ENCODE measurements around the gene HMGN4. TPM values are rescaled to one million over a fixed set of nuclear protein-coding genes. Genes with fewer than 3 reads are reported as not detected.

Gene HMGN4
- total RNA-seq, 1 experiment from 2014 or later = 73.8 TPM

DNA sequence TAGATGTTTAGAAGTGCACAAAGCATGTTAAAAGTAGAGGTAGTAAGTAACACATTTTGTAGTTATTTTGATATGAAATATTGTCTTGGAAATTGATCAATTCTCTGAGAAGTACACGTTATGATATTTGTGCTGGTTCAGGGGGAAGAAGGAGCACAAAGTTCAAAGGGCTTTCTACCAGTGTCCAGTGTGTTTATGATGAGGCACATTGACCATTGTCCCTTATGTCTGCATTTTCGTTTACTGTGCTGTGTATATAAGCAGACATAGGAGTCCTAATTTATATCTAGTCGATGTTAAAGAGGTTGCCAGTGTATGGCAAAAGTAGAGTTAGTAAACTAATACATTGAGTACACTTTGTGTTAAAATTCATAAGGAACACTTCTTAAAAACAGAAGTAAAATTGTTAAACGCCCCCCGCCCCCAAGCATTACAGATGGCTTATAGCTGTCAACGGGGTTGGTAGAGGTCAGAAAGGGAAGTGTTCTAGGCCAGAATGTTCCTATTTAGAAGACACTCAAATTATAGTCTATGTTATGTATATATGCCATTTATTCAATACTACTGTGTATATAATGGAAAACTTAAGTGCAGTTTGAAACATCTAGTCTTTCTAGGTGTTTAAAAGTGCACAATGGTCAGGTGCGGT, 13.3 kb upstream of the HMGN4 start:
- Histone ChIP-seq H3K4me1 (ENCODE audit: control insufficient read depth in 1 of 2, insufficient read depth in 2 of 2, low read length in 2 of 2) (peaks cover 8 to 13% of the 10 kb centered on the region in 2 experiments; a peak in 3 of 4 replicates), H3K4me2 (ENCODE audit: low read length) (no peak overlapping the region), H2AFZ (ENCODE audit: low read depth, low read length, poor library complexity, severe bottlenecking) (no peak overlapping the region), H3K9me2 (ENCODE audit: insufficient read depth) (no peaks in the 10 kb centered on the region), H3K36me3 (ENCODE audit: control insufficient read depth in 1 of 2, insufficient read depth in 2 of 2, low read length in 2 of 2) (no peaks in the 10 kb centered on the region), H3K27me3 (ENCODE audit: insufficient read depth, low read length) (no peaks in the 10 kb centered on the region), H3K79me2 (ENCODE audit: insufficient read depth, low read length) (no peaks in the 10 kb centered on the region), H3K4me3 (replicated peaks in 1 of 2; ENCODE audit: low read depth in 1 of 2, low read length in 2 of 2) (no peak overlapping the region), H3K27ac (ENCODE audit: low read depth, low read length) (no peak overlapping the region), H4K20me1 (ENCODE audit: insufficient read depth) (no peaks in the 10 kb centered on the region), H3K9me3 (ENCODE audit: control insufficient read depth in 1 of 2, insufficient read depth in 1 of 2, low read depth in 1 of 2, low read length in 2 of 2) (no peaks in the 10 kb centered on the region), H3K9ac (ENCODE audit: low read length) (no peak overlapping the region)
- ATAC-seq (no peak), DNase-seq (ENCODE audit: low read depth, low spot score) (no peak)
- intact Hi-C loops (cut with micrococcal nuclease) = no loop called here
- ChIA-PET CTCF (no interaction called here), RAD21 (ENCODE audit: low non-redundant PET in 1 of 2, low total read pairs in 2 of 2, uncharacterized antibody in 2 of 2, unreplicated experiment in 2 of 2) (no interaction called here), POLR2A (no interaction called here)
- BruUV-seq (replicated peaks) = no TSS peak
- TF ChIP-seq ELF1 (IDR thresholded peaks at IDR 0.05; ENCODE audit: borderline replicate concordance, low read depth) = no peak
- no peak for TF ChIP-seq RAD21 (IDR thresholded peaks at IDR 0.05; ENCODE audit: low read depth)
- TF ChIP-seq CEBPB (IDR thresholded peaks at IDR 0.05; ENCODE audit: low read depth) = no peak
- TF ChIP-seq JUND (IDR thresholded peaks at IDR 0.05) = no peak
- TF ChIP-seq FOSL1 (IDR thresholded peaks at IDR 0.05; ENCODE audit: low read depth) = no peak
- TF ChIP-seq ATF3 (IDR thresholded peaks at IDR 0.05) = no peak
- no peak for TF ChIP-seq ZFX (IDR thresholded peaks at IDR 0.05)
- TF ChIP-seq, protein P1, sequence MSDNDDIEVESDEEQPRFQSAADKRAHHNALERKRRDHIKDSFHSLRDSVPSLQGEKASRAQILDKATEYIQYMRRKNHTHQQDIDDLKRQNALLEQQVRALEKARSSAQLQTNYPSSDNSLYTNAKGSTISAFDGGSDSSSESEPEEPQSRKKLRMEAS (IDR thresholded peaks at IDR 0.05) = no peak
- no peak for TF ChIP-seq POLR2A (IDR thresholded peaks at IDR 0.05; ENCODE audit: borderline replicate concordance, extremely low read depth, insufficient read depth, insufficient read length)
- TF ChIP-seq SRF (IDR thresholded peaks at IDR 0.05; ENCODE audit: low read depth) = no peak
- TF ChIP-seq ZNF274 (IDR thresholded peaks at IDR 0.05; ENCODE audit: low read depth, low read length) = no peak
- TF ChIP-seq, protein P2, sequence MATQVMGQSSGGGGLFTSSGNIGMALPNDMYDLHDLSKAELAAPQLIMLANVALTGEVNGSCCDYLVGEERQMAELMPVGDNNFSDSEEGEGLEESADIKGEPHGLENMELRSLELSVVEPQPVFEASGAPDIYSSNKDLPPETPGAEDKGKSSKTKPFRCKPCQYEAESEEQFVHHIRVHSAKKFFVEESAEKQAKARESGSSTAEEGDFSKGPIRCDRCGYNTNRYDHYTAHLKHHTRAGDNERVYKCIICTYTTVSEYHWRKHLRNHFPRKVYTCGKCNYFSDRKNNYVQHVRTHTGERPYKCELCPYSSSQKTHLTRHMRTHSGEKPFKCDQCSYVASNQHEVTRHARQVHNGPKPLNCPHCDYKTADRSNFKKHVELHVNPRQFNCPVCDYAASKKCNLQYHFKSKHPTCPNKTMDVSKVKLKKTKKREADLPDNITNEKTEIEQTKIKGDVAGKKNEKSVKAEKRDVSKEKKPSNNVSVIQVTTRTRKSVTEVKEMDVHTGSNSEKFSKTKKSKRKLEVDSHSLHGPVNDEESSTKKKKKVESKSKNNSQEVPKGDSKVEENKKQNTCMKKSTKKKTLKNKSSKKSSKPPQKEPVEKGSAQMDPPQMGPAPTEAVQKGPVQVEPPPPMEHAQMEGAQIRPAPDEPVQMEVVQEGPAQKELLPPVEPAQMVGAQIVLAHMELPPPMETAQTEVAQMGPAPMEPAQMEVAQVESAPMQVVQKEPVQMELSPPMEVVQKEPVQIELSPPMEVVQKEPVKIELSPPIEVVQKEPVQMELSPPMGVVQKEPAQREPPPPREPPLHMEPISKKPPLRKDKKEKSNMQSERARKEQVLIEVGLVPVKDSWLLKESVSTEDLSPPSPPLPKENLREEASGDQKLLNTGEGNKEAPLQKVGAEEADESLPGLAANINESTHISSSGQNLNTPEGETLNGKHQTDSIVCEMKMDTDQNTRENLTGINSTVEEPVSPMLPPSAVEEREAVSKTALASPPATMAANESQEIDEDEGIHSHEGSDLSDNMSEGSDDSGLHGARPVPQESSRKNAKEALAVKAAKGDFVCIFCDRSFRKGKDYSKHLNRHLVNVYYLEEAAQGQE (IDR thresholded peaks at IDR 0.05; ENCODE audit: low read depth) = no peak
- no peak for TF ChIP-seq SIN3A (IDR thresholded peaks at IDR 0.05; ENCODE audit: low read depth)
- no peak for TF ChIP-seq TCF7L2 (IDR thresholded peaks at IDR 0.05; ENCODE audit: borderline replicate concordance, extremely low read depth, insufficient read depth, insufficient read length)
- no peak for TF ChIP-seq SP1 (IDR thresholded peaks at IDR 0.05; ENCODE audit: low read depth)

All from HCT116 (cell line).